G401.6 (cell line): ENCODE measurements around the gene SP110.

Experiments
- FAIRE-seq: peaks from 2 replicates; lab custom pipeline; 2012; peaks lifted over from hg19 to GRCh38; lab: Jason Lieb, UNC

SP110 gene

GRCh38 chr2:230170532-230170931 lies 49.3 kb downstream of the SP110 start:
- no peak for FAIRE-seq

GRCh38 chr2:230166557-230167170 lies 53.1 kb downstream of the SP110 start:
- no peak for FAIRE-seq

- no peak for FAIRE-seq
Observed at GRCh38 chr2:230164139-230164538, 55.6 kb downstream of the SP110 start.

- FAIRE-seq = no peak
Observed at GRCh38 chr2:230162981-230163380, 56.8 kb downstream of the SP110 start.

- no peak for FAIRE-seq
Observed at GRCh38 chr2:230161184-230161583, 58.6 kb downstream of the SP110 start.

GRCh38 chr2:230160112-230160660 lies 59.6 kb downstream of the SP110 start:
- peak; percentile 13 for FAIRE-seq

- no peak for FAIRE-seq
Observed at GRCh38 chr2:230158468-230158867, 61.3 kb downstream of the SP110 start.

- no peak for FAIRE-seq
Observed at GRCh38 chr2:230156782-230157699, 62.7 kb downstream of the SP110 start.

GRCh38 chr2:230155359-230155758 lies 64.4 kb downstream of the SP110 start:
- FAIRE-seq = no peak

GRCh38 chr2:230153390-230153976 lies 66.3 kb downstream of the SP110 start:
- no peak for FAIRE-seq

GRCh38 chr2:230152334-230152733 lies 67.5 kb downstream of the SP110 start:
- FAIRE-seq = no peak

- FAIRE-seq = no peak
Observed at GRCh38 chr2:230144355-230144754, 75.4 kb downstream of the SP110 start.

GRCh38 chr2:230140667-230141066 lies 79.1 kb downstream of the SP110 start:
- FAIRE-seq = no peak

GRCh38 chr2:230137902-230138539 lies 81.8 kb downstream of the SP110 start:
- no peak for FAIRE-seq

- FAIRE-seq = no peak
Observed at GRCh38 chr2:230135130-230135525, 84.7 kb downstream of the SP110 start.

- no peak for FAIRE-seq
Observed at GRCh38 chr2:230134496-230135129, 85.2 kb downstream of the SP110 start.

GRCh38 chr2:230131366-230131765 lies 88.4 kb downstream of the SP110 start:
- FAIRE-seq = no peak

GRCh38 chr2:230130668-230131364 lies 89.0 kb downstream of the SP110 start:
- no peak for FAIRE-seq

GRCh38 chr2:230129343-230129742 lies 90.4 kb downstream of the SP110 start:
- no peak for FAIRE-seq

- no peak for FAIRE-seq
Observed at GRCh38 chr2:230128623-230129342, 91.0 kb downstream of the SP110 start.

GRCh38 chr2:230127195-230127594 lies 92.6 kb downstream of the SP110 start:
- no peak for FAIRE-seq
